SK-N-MC (cell line): ENCODE results near the gene TBC1D20.

Experiments used
- EZH2 ChIP-seq: fragments of 200-600 bp; sonication (generic); IDR thresholded peaks from one replicate; pipeline ENCODE4 v1.6.1; 2017; ENCODE audit warnings: antibody characterized with exemption
- FOXP2 ChIP-seq: optimal IDR thresholded peaks from 2 replicates; pipeline ENCODE3; 2011; ENCODE audit warnings: mild to moderate bottlenecking, moderate library complexity; ENCODE audit not compliant: insufficient read depth; ENCODE audit errors: extremely low read length, control extremely low read depth
- POLR2AphosphoS5 ChIP-seq: IDR thresholded peaks from 2 replicates; pipeline ENCODE4 v1.6.1; 2012; ENCODE audit warnings: mild to moderate bottlenecking, low read depth, low read length, borderline replicate concordance

DNA sequence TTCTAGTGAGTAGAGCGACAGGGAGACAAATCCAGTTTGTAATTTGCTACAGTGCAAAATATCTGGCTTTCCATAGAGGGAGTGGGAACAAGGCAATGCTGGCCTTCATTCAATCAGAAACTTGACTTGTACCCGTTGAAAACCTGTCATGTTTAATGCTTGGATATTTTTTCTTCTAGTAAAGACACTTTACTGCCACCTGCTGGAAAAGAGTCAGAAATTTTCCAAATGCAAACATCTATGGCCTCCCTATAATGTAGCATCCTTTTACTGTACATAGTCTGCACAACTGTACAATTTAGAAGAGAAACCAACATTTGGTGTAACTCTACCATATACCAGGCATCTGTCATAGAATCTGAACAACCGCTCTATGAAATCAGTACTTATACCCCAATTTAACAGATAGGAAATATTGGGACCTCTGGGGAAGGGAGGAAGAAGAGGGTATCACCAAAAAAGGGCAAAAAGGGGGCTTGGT lies 16.7 kb upstream of the TBC1D20 start:
- TF ChIP-seq EZH2 (no peak), POLR2AphosphoS5 (no peak), FOXP2 (no peak)
